ENCODE measurements around the gene DUSP18.
A peak's percentile ranks its signal among the peaks of the same experiment; 100 is the strongest.

The DUSP18 gene

DNA sequence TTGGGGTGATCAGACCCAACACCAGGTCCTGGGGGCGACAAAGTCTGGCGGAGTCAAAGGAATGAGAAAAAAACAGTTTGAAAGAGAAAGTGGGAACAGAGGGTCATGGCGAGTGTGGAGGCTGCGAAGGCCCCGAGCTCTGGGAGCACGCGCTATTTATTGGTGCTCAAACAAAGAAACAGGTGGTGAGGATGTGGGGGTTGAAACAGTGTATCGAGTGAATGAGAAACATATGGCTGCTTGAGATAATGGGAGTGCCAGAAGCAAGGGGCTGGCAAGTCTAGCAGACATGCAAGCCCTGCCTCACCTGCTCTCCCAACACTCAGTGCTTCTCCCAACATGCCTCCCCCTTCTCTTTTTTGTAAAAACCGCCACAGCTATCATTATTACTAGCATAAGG lies 7.8 kb upstream of the DUSP18 start:
- H3K9me3 ChIP-seq: no peaks in the 10 kb centered on the region
- TF ChIP-seq, protein P1, sequence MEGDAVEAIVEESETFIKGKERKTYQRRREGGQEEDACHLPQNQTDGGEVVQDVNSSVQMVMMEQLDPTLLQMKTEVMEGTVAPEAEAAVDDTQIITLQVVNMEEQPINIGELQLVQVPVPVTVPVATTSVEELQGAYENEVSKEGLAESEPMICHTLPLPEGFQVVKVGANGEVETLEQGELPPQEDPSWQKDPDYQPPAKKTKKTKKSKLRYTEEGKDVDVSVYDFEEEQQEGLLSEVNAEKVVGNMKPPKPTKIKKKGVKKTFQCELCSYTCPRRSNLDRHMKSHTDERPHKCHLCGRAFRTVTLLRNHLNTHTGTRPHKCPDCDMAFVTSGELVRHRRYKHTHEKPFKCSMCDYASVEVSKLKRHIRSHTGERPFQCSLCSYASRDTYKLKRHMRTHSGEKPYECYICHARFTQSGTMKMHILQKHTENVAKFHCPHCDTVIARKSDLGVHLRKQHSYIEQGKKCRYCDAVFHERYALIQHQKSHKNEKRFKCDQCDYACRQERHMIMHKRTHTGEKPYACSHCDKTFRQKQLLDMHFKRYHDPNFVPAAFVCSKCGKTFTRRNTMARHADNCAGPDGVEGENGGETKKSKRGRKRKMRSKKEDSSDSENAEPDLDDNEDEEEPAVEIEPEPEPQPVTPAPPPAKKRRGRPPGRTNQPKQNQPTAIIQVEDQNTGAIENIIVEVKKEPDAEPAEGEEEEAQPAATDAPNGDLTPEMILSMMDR (IDR thresholded peaks at IDR 0.05): no peak
- H3K27ac ChIP-seq: no peak overlapping the region
- H3K4me3 ChIP-seq (ENCODE audit: low read depth in 1 of 2, low read length in 1 of 2): no peak overlapping the region
- H3K27me3 ChIP-seq: peaks cover 17% of the 10 kb centered on the region
- no peaks in the 10 kb centered on the region for H3K4me1 ChIP-seq (ENCODE audit: control insufficient read depth in 1 of 2, insufficient read depth in 1 of 2, low read depth in 1 of 2, low read length in 1 of 2)
- H3K36me3 ChIP-seq: no peaks in the 10 kb centered on the region

DNA sequence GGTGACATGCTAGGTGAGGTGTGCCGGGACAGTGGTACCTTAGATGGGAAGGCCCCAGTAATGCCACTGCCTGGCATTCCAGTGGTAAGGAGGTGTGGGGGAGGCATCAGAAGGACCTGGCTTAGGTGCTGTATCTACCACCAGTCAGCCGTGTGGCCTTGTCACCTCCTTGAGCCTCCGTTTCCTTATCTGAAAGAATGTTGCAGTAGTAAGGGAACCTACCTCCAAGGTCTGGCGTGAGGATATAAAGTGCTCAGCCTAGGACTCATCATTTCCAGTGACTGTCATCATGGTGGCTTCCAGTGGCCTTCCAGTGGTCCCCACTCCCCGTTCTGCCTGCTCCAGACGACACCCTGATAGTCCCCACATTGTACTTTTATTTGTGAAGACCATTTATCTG lies 6.8 kb upstream of the DUSP18 start:
- no peaks in the 10 kb centered on the region for H3K9me3 ChIP-seq
- H3K4me1 ChIP-seq (ENCODE audit: control insufficient read depth in 1 of 2, insufficient read depth in 1 of 2, low read depth in 1 of 2, low read length in 1 of 2): no peaks in the 10 kb centered on the region
- TF ChIP-seq, protein P1 (IDR thresholded peaks at IDR 0.05): no peak
- H3K4me3 ChIP-seq (ENCODE audit: low read depth in 1 of 2, low read length in 1 of 2): no peak overlapping the region
- H3K36me3 ChIP-seq: no peaks in the 10 kb centered on the region
- no peak overlapping the region for H3K27ac ChIP-seq
- peaks cover 25% of the 10 kb centered on the region for H3K27me3 ChIP-seq

DNA sequence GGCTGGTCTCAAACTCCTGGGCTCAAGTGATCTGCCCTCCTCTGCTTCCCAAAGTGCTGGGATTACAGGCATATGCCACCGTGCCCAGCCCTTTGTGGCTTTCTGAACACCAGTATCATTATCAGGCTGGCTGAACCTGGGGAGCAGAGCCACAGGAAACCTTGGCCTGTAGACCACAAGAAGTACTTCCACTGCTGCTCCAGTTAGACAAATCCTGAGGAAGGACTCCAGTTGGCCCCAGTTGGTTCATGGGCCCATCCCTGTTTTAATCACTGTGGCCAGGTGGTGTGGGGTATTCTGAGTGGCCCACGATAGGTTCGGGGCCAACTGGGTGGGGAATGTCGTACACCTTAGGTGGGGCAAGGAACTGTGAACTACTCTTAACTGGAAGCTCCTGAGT lies 5.5 kb upstream of the DUSP18 start:
- Histone ChIP-seq H3K27me3 (peaks cover 29% of the 10 kb centered on the region), H3K36me3 (no peaks in the 10 kb centered on the region), H3K27ac (no peak overlapping the region), H3K9me3 (no peaks in the 10 kb centered on the region), H3K4me3 (ENCODE audit: low read depth in 1 of 2, low read length in 1 of 2) (no peak overlapping the region), H3K4me1 (ENCODE audit: control insufficient read depth in 1 of 2, insufficient read depth in 1 of 2, low read depth in 1 of 2, low read length in 1 of 2) (peaks cover 3 to 4% of the 10 kb centered on the region in 2 experiments)
- TF ChIP-seq, protein P1 (IDR thresholded peaks at IDR 0.05): no peak

DNA sequence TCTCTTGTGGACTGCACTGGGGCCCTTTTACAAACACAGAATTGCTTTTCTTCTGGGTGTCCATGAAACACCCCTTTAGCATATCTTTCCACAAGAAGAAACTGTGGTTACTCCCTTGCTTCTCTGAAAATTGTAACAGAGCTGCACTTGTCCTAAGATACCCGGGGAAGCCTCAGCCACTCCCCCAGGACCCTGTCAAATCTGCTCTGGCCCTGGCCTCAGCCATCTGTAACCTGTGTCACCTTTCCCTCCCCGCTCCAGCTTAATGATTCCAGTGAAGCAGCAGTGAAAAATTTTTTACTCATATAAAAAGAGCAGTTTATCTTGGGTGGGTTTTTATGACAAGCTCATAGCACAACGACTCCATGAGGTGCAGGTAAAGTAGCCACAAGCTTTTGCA lies 3.4 kb upstream of the DUSP18 start:
- Histone ChIP-seq H3K4me1 (ENCODE audit: control insufficient read depth in 1 of 2, insufficient read depth in 1 of 2, low read depth in 1 of 2, low read length in 1 of 2) (peaks cover 9 to 20% of the 10 kb centered on the region in 2 experiments), H3K27ac (no peak overlapping the region), H3K9me3 (no peaks in the 10 kb centered on the region), H3K27me3 (peaks cover 31% of the 10 kb centered on the region), H3K36me3 (no peaks in the 10 kb centered on the region), H3K4me3 (ENCODE audit: low read depth in 1 of 2, low read length in 1 of 2) (no peak overlapping the region)
- TF ChIP-seq, protein P1 (IDR thresholded peaks at IDR 0.05): no peak

DNA sequence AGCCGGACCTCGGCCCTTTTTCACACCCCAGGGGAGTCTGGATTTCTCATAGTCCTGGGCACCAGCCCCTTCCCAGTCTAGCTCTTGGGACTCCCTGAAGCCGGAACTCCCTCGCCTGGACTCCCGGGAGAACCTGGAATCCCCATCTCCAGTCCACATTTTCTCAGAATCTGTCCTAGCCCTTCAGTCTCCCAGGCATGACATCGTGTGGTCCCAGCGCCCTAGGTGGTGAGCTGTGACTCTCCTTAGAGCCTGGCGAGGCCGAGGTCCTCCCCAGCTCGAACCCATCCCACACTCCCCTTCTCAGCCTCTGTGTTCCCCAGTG lies 673 bp upstream of the DUSP18 start:
- Histone ChIP-seq H3K4me3 (ENCODE audit: low read depth in 1 of 2, low read length in 1 of 2) (peak overlapping the region; percentile 71 to 98), H3K4me1 (ENCODE audit: control insufficient read depth in 1 of 2, insufficient read depth in 1 of 2, low read depth in 1 of 2, low read length in 1 of 2) (peaks cover 9 to 22% of the 10 kb centered on the region in 2 experiments), H3K36me3 (peaks cover 7% of the 10 kb centered on the region), H3K27ac (peak overlapping the region; percentile 66), H3K9me3 (no peaks in the 10 kb centered on the region), H3K27me3 (peaks cover 31% of the 10 kb centered on the region)
- TF ChIP-seq, protein P1 (IDR thresholded peaks at IDR 0.05): no peak

DNA sequence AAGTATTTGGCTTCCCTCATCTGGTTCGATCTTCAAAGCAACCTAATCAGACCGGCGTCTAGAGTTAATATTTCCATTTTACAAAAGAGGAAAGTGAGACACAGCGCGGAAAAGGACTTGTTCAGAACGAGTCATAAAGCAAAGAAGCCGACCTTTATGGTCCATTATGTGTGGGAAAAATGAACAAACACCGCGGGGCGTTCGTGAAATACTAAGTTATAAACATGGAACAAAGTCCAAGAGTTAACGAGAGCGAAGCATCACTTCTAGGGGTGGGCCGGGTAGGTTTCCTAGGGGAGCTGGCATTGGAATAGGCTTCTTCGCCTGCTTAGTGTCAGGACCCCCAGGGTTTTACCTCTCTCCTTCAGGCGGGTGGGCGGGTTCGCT lies 575 bp downstream of the DUSP18 start:
- H3K9me3 ChIP-seq: no peaks in the 10 kb centered on the region
- H3K27me3 ChIP-seq: peaks cover 31% of the 10 kb centered on the region
- H3K36me3 ChIP-seq: peaks cover 20% of the 10 kb centered on the region
- H3K27ac ChIP-seq: peak overlapping the region; percentile 66
- H3K4me3 ChIP-seq (ENCODE audit: low read depth in 1 of 2, low read length in 1 of 2): peak overlapping the region; percentile 71 to 98
- TF ChIP-seq, protein P1 (IDR thresholded peaks at IDR 0.05): no peak
- H3K4me1 ChIP-seq (ENCODE audit: control insufficient read depth in 1 of 2, insufficient read depth in 1 of 2, low read depth in 1 of 2, low read length in 1 of 2): peaks cover 9 to 22% of the 10 kb centered on the region in 2 experiments
